NB4 (cell line): Measurements from ENCODE around the gene HELB.

Experiments
- CTCF ChIP-seq: IDR thresholded peaks from one replicate; pipeline ENCODE4 v1.5.1; 2012; ENCODE audit warnings: low read depth, low read length
- MAX ChIP-seq: IDR thresholded peaks from 2 replicates; pipeline ENCODE4 v1.6.1; 2011; ENCODE audit warnings: low read depth, low read length
- MYC ChIP-seq: IDR thresholded peaks from 2 replicates; pipeline ENCODE4 v1.6.1; 2011; ENCODE audit warnings: low read depth, low read length
- POLR2A ChIP-seq: IDR thresholded peaks from 2 replicates; pipeline ENCODE4 v1.6.1; 2011; ENCODE audit warnings: mild to moderate bottlenecking; ENCODE audit not compliant: insufficient read length; ENCODE audit errors: extremely low read depth

GRCh38 chr12:66321435-66321834 lies 19.1 kb downstream of the HELB start:
- TF ChIP-seq CTCF, result no peak
- TF ChIP-seq POLR2A, result no peak
- no peak for TF ChIP-seq MYC
- TF ChIP-seq MAX, result no peak
